ENCODE data around the gene SIGLEC11. TPM values are rescaled to one million over a fixed set of nuclear protein-coding genes. Genes with fewer than 3 reads are reported as not detected.
"Not testable (repeated sequence)": the region's sequence is repeated elsewhere in the genome, so short reads cannot be mapped to it uniquely, and the experiment has no call there.

Gene SIGLEC11, protein sequence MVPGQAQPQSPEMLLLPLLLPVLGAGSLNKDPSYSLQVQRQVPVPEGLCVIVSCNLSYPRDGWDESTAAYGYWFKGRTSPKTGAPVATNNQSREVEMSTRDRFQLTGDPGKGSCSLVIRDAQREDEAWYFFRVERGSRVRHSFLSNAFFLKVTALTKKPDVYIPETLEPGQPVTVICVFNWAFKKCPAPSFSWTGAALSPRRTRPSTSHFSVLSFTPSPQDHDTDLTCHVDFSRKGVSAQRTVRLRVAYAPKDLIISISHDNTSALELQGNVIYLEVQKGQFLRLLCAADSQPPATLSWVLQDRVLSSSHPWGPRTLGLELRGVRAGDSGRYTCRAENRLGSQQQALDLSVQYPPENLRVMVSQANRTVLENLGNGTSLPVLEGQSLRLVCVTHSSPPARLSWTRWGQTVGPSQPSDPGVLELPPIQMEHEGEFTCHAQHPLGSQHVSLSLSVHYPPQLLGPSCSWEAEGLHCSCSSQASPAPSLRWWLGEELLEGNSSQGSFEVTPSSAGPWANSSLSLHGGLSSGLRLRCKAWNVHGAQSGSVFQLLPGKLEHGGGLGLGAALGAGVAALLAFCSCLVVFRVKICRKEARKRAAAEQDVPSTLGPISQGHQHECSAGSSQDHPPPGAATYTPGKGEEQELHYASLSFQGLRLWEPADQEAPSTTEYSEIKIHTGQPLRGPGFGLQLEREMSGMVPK
- not detected in 2 replicates for total RNA-seq (2014; rRNA removed; shearing (Covaris generic))
- not detected in 2 replicates for polyA plus RNA-seq (2016; fragmentation: Nextera tagmentation; extraction: Ambion mirVana)
- long read RNA-seq = 0 reads

DNA sequence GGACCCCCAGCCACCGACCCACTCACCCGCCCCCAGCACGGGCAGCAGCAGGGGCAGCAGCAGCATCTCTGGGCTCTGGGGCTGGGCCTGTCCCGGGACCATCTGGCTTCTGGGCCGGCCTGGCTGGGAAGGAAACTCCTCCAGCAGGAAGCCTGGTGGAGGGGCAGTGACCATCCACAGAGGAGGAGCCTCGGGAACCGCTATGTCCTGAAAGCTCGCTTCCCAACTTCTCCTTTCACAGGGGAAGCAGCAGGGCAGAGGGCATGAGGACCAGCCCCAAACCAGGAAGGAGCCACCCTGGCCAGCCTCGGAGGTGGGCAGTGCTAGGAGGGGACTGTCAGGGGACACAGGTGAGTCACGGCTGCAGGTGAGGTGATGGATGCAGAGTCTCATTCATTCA is at the start of gene SIGLEC11:
SIGLEC11 (minus strand) TSS at position 193 of the 400 bp plus-strand sequence; CDS start at position 102, 91 bp downstream.
- H3K79me2 ChIP-seq (replicated peaks; ENCODE audit: insufficient read depth); H3K4me3 Mint-ChIP-seq; H3K27ac ChIP-seq (ENCODE audit: low read depth); H3K36me3 ChIP-seq (ENCODE audit: insufficient read depth); DNase-seq (ENCODE audit: low spot score); H3K4me3 ChIP-seq; H3K27ac Mint-ChIP-seq; H3K4me2 ChIP-seq; H4K20me1 ChIP-seq (replicated peaks; ENCODE audit: insufficient read depth); H3K9me2 ChIP-seq (ENCODE audit: insufficient read depth); H3K4me1 Mint-ChIP-seq; H3F3A ChIP-seq (replicated peaks; ENCODE audit: low read depth); H3K36me3 Mint-ChIP-seq (ENCODE audit: low read depth); ATAC-seq; H2AFZ ChIP-seq; H3K27me3 ChIP-seq (ENCODE audit: insufficient read depth): not testable (repeated sequence)
- peaks cover 37% of the 10 kb centered on the region for H3K9me3 Mint-ChIP-seq
- H3K27me3 Mint-ChIP-seq (ENCODE audit: insufficient read depth, low read depth, poor library complexity) = peaks cover 12% of the 10 kb centered on the region
- peaks cover 22% of the 10 kb centered on the region; the same call in 1 of the 2 replicates for H3K4me1 ChIP-seq (ENCODE audit: insufficient read depth)

DNA sequence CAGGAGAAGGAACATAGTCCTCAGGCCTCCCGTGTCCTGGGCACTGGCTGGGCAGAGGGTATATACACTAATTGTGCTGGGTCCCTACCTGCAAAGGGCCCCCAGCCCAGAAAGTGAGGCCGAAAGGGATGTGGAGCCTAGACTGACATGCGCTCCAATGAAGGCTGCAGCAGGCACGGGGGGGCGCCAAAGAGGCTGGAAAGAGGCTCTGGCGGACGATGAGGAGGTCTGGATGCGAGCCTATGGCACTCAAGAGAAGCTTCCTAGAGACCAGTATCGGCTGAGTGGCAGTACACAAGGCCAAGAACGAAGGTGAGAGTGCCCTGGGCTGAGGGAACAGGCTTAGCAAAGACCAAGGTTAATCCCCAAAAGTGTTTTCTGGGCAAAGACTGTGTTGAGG is 47.6 kb upstream of the SIGLEC11 start:
- H4K20me1 ChIP-seq (replicated peaks; ENCODE audit: insufficient read depth) = peaks cover 8% of the 10 kb centered on the region; the same call in 1 of the 2 replicates

More for the DNA sequence above, 47.6 kb upstream of the SIGLEC11 start:
- H3K27ac ChIP-seq (ENCODE audit: low read depth) = no peak overlapping the region
- peak; percentile 90 for DNase-seq (ENCODE audit: low spot score)
- Mint-ChIP-seq H3K4me1 (no peaks in the 10 kb centered on the region), H3K36me3 (ENCODE audit: low read depth) (peaks cover 9% of the 10 kb centered on the region), H3K27ac (no peak overlapping the region), H3K27me3 (ENCODE audit: insufficient read depth, low read depth, poor library complexity) (peaks cover 6% of the 10 kb centered on the region), H3K9me3 (peaks cover 2% of the 10 kb centered on the region; the same call in 2 of the 3 replicates), H3K4me3 (no peak overlapping the region)
- no peaks in the 10 kb centered on the region for H3K9me2 ChIP-seq (ENCODE audit: insufficient read depth)
- H3K4me3 ChIP-seq = no peak overlapping the region
- H3K27me3 ChIP-seq (ENCODE audit: insufficient read depth) = no peaks in the 10 kb centered on the region
- H3K4me2 ChIP-seq = no peak overlapping the region
- no peaks in the 10 kb centered on the region for H3F3A ChIP-seq (replicated peaks; ENCODE audit: low read depth)
- ATAC-seq = peak; percentile 98
- no peaks in the 10 kb centered on the region for H3K36me3 ChIP-seq (ENCODE audit: insufficient read depth)
- H2AFZ ChIP-seq = no peak overlapping the region
- TF ChIP-seq CTCF (conservative IDR thresholded peaks at IDR 0.05; ENCODE audit: low read depth in 2 of 2) (peak; percentile 73 to 87), ZNF331 (CRISPR knock-in tag; IDR thresholded peaks at IDR 0.05; ENCODE audit: low read depth) (no peak), ETS1 (IDR thresholded peaks at IDR 0.05) (no peak), JUNB (IDR thresholded peaks at IDR 0.05; ENCODE audit: unreplicated experiment) (no peak)
- H3K79me2 ChIP-seq (replicated peaks; ENCODE audit: insufficient read depth) = no peaks in the 10 kb centered on the region
- no peaks in the 10 kb centered on the region for H3K4me1 ChIP-seq (ENCODE audit: insufficient read depth)
